Suprapubic skin (tissue), 4 donors: ENCODE results near the gene GPR149.

Experiments used
- CTCF ChIP-seq, 2 donors: fragments of 200-600 bp in 1 of 2; fragments of 450-650 bp in 1 of 2; sonication (generic) in 1 of 2; IDR thresholded peaks; one replicate each; pipeline ENCODE4 v1.5.1; 2016 to 2019; ENCODE audit warnings: antibody characterized with exemption in 2 of 2, mild to moderate bottlenecking in 1 of 2, moderate library complexity in 1 of 2
- EP300 ChIP-seq: sonication (generic); formaldehyde crosslinking; IDR thresholded peaks from one replicate; pipeline ENCODE4 v1.6.1; 2017; ENCODE audit warnings: antibody characterized with exemption
- POLR2A ChIP-seq, 2 donors: fragments of 450-650 bp; IDR thresholded peaks; one replicate each; pipeline ENCODE4 v1.6.1; 2017; ENCODE audit warnings: antibody characterized with exemption in 2 of 2, mild to moderate bottlenecking in 2 of 2, moderate library complexity in 2 of 2
- POLR2AphosphoS5 ChIP-seq, 3 donors: sonication (generic); formaldehyde crosslinking; IDR thresholded peaks; one replicate each; pipeline ENCODE4 v1.6.1; 2017; ENCODE audit warnings: antibody characterized with exemption in 3 of 3

- TF ChIP-seq POLR2A (IDR thresholded peaks at IDR 0.05) (no peak), CTCF (IDR thresholded peaks at IDR 0.05) (no peak), EP300 (no peak), POLR2AphosphoS5 (IDR thresholded peaks at IDR 0.05) (no peak)
These were observed 2.2 kb downstream of the GPR149 start for GRCh38 chr3:154427685-154428285.
